Fibroblast of peridontal ligament (primary cell): Measurements from ENCODE around the gene AFF1.
"Not testable (repeated sequence)": the region's sequence is repeated elsewhere in the genome, so short reads cannot be mapped to it uniquely, and the experiment has no call there.

ENCODE experiments used
- DNase-seq: peaks from one replicate; pipeline ENCODE4 v3.0.0-alpha.2; 2010; ENCODE audit errors: extremely low read depth

AFF1 gene

GRCh38 chr4:87057835-87058355 lies 123.1 kb downstream of the AFF1 start:
- peak; percentile 71 for DNase-seq

GRCh38 chr4:87058356-87059073 lies 123.7 kb downstream of the AFF1 start:
- no peak for DNase-seq

- peak; percentile 66 for DNase-seq
Observed at GRCh38 chr4:87060957-87061356, 126.1 kb downstream of the AFF1 start.

DNA sequence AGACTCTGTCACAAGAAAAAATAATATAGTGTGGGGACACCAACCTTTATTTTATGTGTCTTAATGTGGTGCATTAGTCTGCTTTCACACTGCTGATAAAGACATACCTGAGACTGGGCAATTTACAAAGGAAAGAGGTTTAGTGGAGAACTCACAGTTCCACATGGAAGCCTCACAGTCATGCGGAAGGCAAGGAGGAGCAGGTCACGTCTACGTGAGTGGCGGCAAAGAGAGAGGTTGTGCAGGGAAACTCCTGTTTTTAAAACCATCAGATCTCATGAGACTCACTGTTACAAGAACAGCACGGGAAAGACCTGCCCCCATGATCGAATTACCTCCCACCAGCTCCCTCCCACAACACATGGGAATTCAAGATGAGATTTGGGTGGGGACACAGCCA lies 130.2 kb downstream of the AFF1 start:
- no peak for DNase-seq

GRCh38 chr4:87066403-87067123 lies 131.8 kb downstream of the AFF1 start:
- DNase-seq: no peak

GRCh38 chr4:87067124-87067885 lies 132.5 kb downstream of the AFF1 start:
- DNase-seq: peak; percentile 90

DNA sequence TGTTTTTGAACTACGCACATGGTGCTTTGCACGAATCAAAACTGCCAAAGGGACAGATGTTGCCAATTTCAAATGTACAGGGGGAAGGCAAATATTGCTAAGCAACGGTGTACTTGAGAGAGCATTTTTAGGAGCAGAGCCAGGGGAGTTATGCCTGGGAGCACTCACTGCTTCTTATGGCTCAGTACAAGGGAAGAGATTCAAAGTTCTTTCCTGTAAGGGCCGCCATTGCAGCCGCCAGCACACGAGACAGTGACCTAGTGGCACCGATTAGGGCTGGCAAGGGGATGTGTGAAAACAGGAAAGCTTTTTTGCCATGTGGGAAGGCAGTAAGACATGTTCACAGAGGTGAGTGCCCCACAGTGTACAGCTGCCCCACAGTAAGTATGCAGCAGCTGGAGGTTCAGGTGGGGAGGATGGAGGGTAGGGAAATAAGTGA lies 133.8 kb downstream of the AFF1 start:
- DNase-seq: peak; percentile 48

DNA sequence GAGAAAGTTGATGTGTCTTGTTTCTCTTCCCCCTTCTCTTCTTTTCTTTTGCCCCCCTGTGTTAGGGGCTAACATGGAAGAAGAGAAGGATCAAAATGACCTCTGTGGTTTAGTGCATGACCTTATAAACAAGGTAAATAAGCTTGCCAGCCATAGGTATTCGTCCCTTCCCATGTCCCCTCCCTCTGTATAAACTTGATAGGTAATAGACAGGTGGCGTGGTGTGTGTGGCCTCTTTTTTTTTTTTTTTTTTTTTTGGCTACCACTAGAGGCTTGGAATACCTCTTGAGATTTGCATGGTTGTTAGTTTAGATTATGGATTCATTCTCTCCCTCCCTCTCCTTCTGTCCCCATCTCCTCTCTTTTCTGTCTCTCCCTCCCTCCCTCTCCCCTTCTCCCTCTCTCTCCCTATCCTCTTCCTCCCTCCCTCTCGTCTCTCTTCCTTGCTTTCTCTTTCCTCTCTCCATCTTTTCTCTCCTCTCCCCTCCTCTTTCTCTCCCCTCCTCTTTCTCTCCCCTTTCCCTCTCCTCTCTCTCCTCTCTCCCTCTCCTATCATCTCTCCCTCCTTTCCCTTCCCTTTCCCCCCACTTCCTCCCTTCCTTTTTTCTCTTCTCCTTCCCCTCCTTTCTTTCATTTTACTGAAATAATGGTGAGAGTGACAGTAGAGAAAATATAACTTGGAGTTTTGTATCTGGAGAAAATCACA lies 134.4 kb downstream of the AFF1 start:
- DNase-seq: no peak

DNA sequence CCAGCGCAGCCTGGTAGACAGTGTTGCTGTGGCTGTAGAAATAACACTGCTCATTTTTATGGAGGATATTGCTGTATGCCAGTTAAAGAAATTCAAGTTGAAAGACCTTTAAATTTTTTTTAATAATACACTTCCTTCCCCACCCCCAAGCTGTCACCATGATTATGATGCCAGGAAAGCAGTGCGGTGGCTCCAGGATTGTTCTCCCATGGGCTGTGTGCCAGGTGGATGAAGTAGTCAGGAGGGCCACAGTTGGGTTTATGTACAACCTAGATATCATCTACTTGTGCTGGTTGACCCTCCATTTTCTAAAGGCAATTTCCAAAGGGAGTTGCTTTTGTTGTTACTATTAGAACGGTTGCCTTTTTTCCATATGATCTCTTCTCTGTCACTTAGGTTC lies 136.6 kb downstream of the AFF1 start:
- DNase-seq: no peak

- DNase-seq: not testable (repeated sequence)
Observed at GRCh38 chr4:87072545-87072944, 137.7 kb downstream of the AFF1 start.

DNA sequence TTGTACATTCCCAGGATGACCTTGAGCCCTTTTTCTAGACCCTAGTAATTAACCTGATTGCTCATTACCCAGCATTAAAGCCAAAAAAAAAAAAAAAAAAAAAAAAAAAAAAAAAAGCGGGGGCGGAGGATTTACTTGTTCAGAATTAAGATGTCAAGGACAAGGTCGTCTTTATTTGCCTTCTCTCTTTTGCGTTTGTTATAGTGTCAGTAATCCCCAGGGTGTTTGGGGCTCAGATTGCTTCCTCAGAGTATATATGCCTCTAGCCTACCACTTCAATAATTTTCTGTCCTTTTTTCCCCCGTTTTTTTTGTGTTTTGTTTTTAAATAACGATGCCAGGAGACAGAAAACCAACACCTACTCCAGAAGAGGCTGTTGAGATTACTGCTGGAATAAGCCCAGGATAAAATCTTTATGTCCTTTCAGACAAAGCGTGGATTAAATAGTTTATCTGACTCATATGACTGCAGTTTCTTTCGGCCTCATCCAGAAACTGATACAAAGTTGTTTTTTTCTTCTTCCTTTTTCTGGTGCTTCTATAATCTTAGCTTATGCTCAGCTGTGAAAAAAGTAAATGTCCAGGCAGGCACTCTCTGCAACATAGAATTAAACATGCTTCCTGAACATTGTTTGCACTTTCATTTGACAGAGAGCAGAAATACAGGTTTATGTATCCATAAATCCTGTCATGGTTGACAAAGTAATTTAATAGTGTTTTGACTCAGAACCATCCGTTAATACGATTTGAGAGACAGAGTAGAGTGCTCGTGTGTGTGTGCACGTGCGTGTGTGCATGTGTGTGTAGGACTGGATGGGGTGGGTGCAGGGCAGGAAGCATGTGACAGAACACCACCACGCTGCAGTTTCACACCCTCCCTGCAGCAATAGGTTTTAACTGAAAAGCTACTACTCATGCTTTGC lies 138.6 kb downstream of the AFF1 start:
- DNase-seq: no peak

DNA sequence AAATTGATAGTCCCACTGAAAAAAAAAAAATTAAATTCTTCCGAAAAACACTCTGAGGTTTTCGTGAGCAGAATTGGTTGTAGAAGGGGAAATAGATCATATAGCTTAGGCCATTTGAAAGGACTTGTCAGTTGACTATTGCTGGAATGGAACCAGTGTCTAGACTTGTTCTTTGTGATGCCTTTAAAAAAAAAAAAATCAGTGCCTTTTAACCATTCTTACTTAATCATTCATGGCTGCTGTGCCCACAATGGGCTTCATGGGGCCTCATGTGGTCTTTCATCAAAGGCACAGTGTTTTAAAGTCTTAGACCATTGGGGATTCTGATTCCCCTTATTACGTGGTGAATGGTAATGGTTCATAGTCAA lies 139.3 kb downstream of the AFF1 start:
- DNase-seq: no peak

DNA sequence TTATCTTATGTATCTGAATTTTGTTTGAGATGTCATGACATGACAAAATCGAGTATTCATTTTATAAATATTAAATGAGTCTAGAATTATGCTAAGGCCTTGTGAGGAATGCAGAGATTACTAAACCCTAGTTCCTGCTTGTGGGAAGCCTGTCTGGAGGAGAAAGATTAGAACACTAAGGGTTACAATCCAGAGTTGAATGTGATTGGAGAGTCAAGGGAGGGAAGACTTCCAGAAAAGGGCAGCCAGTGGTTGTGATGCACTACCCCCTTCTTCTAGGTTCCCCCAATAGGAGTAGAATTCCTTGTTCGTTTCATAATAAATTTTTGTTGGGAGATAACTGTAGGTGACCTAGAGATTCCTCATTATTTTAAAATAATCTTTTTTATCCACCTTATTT lies 141.1 kb downstream of the AFF1 start:
- no peak for DNase-seq

- DNase-seq: no peak
Observed at GRCh38 chr4:87076690-87077358, 142.0 kb downstream of the AFF1 start.

DNA sequence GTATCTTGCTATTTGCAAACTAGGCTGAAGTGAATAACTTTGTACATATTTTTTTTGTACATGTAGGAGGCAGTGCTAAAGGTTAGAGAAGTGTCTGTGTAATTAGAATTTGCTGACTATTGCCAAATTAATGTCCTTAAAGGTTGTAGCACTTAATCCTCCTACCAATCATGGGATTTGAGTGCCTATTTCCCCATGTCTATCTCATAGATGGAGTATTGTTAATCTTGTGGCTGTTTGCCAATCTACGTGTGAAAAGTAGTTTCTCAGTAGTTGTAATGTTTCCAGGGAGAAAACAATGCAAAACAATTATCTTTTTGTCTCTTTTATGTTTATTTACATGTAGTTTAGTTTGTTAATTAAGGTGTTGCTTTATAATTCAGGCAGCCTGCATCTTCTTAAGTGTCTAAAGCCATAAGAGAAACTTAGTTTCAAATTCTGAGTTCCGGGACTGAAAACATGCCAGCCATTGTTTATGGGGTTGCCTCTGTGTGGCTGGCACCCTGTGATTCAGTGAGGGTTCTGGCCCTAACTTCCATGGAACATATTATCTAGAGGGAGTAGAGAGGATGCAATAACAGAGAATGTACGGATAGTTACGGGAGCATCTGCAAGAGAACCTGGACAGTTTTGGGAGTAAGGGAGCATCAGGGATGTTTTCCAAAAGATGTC lies 143.2 kb downstream of the AFF1 start:
- no peak for DNase-seq

GRCh38 chr4:87078987-87079486 lies 144.2 kb downstream of the AFF1 start:
- peak; percentile 94 for DNase-seq

DNA sequence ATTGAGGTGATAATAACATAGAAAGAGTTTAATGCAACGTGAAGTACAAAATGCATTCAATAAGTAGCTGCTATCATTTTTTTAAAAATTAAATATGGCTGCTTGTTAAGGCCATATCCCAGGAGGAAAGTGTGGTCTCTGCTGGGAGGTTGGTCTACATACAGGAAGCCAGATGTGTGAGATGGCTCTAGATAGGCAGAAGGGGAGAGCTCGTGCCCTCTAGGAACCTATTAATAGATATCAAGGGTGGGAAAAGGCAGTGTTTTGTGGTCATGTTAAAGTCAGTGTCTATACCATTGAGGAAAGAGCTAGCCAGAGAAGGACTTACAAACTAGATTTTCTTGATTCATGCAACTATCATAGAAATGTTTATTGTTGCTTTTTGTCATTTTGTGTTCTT lies 145.2 kb downstream of the AFF1 start:
- DNase-seq: no peak

GRCh38 chr4:87080462-87080861 lies 145.7 kb downstream of the AFF1 start:
- DNase-seq: no peak

DNA sequence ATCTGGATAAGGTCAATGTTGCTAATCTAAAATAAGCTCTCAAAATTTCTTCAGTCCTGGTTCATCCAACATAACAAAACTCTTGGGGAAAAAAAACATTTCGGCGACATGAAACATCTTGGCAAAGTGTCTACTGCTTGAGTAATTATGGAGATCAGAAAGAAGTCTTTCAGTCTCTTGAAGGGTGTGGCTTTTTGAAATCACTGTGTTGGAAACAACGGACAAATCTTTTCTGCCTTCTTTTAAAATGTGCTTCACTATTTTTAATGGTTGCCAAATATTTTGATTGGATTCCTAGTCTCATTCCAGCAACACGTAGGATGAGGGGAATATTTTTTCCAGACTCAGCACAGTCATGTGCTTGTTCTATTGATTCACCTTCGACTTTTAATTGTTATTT lies 147.0 kb downstream of the AFF1 start:
- no peak for DNase-seq
